IMR-90 (cell line): Measurements from ENCODE around the gene PLBD2. TPM values are rescaled to one million over a fixed set of nuclear protein-coding genes. Genes with fewer than 3 reads are reported as not detected.

ENCODE experiments used
- ATAC-seq: fragments of 200-7000 bp; cut with Tn5 transposase; 2 replicates; pipeline ENCODE4 v1.9.1; 2020; ENCODE audit warnings: low read depth, mild to moderate bottlenecking, moderate library complexity
- BruUV-seq: library from RNA; stranded (reverse); fragments of 400-500 nt; replicated peaks from 2 replicates; lab custom pipeline; 2021; lab: Mats Ljungman, UMichigan
- CTCF ChIA-PET: fragments of 300-600 bp; formaldehyde crosslinking; extraction: SDS; loops from one replicate; lab custom pipeline; 2021; ENCODE audit warnings: antibody characterized with exemption; lab: Yijun Ruan, JAX
- POLR2A ChIA-PET: fragments of 300-600 bp; sonication (Branson Sonifier 250); formaldehyde crosslinking; loops from one replicate; lab custom pipeline; 2022; ENCODE audit warnings: antibody characterized with exemption; ENCODE audit not compliant: unreplicated experiment; lab: Charles Lee
- DNase-seq: peaks from one replicate; pipeline ENCODE4 v3.0.0; 2013
- H2AFZ ChIP-seq: replicated peaks from 2 replicates; pipeline ENCODE3; 2013; ENCODE audit warnings: low read length, mild to moderate bottlenecking; ENCODE audit not compliant: poor library complexity
- H2AK5ac ChIP-seq: 2 replicates; pipeline ENCODE4 v1.6.1; 2013; ENCODE audit warnings: low read depth, low read length, inconsistent platforms
- H2AK9ac ChIP-seq: replicated peaks from 2 replicates; pipeline ENCODE3; 2013; ENCODE audit warnings: mild to moderate bottlenecking, low read depth, low read length, moderate library complexity; ENCODE audit not compliant: poor library complexity
- H2BK120ac ChIP-seq: 2 replicates; pipeline ENCODE4 v1.6.1; 2013; ENCODE audit warnings: low read depth, low read length, inconsistent platforms
- H2BK15ac ChIP-seq: 3 replicates; pipeline ENCODE4 v1.6.1; 2013; ENCODE audit warnings: low read depth, low read length, inconsistent platforms
- H2BK20ac ChIP-seq: 2 replicates; pipeline ENCODE4 v1.6.1; 2013; ENCODE audit warnings: low read depth, mild to moderate bottlenecking, inconsistent platforms, low read length, moderate library complexity
- H2BK5ac ChIP-seq: 2 replicates; pipeline ENCODE4 v1.6.1; 2013; ENCODE audit warnings: mild to moderate bottlenecking, low read depth, low read length, inconsistent platforms; ENCODE audit not compliant: poor library complexity, severe bottlenecking
- H3K14ac ChIP-seq: replicated peaks from 2 replicates; pipeline ENCODE4 v1.6.1; 2013; ENCODE audit warnings: low read depth, low read length, inconsistent platforms
- H3K18ac ChIP-seq: 2 replicates; pipeline ENCODE4 v1.6.1; 2013; ENCODE audit warnings: low read depth, low read length, control low read depth
- H3K23ac ChIP-seq: 2 replicates; pipeline ENCODE4 v1.6.1; 2013; ENCODE audit warnings: low read depth, low read length, inconsistent platforms
- H3K27ac ChIP-seq: 2 replicates; pipeline ENCODE4 v1.5.1; 2013; ENCODE audit warnings: mild to moderate bottlenecking, control low read depth, low read length; ENCODE audit not compliant: insufficient read depth
- H3K27me3 ChIP-seq: 2 replicates; pipeline ENCODE4 v1.6.1; 2013; ENCODE audit warnings: low read length; ENCODE audit not compliant: control insufficient read depth, insufficient read depth
- H3K36me3 ChIP-seq: 2 replicates; pipeline ENCODE4 v1.6.1; 2013; ENCODE audit warnings: low read length, mixed read lengths; ENCODE audit not compliant: control insufficient read depth, insufficient read depth
- H3K4ac ChIP-seq: 2 replicates; pipeline ENCODE4 v1.6.1; 2013; ENCODE audit warnings: low read depth, low read length, inconsistent platforms
- H3K4me1 ChIP-seq: 2 replicates; pipeline ENCODE4 v1.6.1; 2013; ENCODE audit warnings: low read length, mixed read lengths; ENCODE audit not compliant: control insufficient read depth, insufficient read depth
- H3K4me2 ChIP-seq: 2 replicates; pipeline ENCODE4 v1.6.1; 2013; ENCODE audit warnings: low read depth, mild to moderate bottlenecking, control low read depth, low read length, moderate library complexity
- H3K4me3 ChIP-seq: 2 replicates; pipeline ENCODE4 v1.5.1; 2013; ENCODE audit warnings: low read depth, mild to moderate bottlenecking, control low read depth, low read length, moderate library complexity; ENCODE audit not compliant: insufficient read depth
- H3K56ac ChIP-seq: 2 replicates; pipeline ENCODE4 v1.6.1; 2013; ENCODE audit warnings: low read length, inconsistent platforms; ENCODE audit not compliant: insufficient read depth; ENCODE audit errors: extremely low read depth
- H3K79me1 ChIP-seq, 2 experiments: 2 replicates each; pipeline ENCODE4 v1.6.1; 2013; ENCODE audit warnings: low read length in 2 of 2, inconsistent platforms in 1 of 2, low read depth in 1 of 2
- H3K9ac ChIP-seq: 2 replicates; pipeline ENCODE4 v1.6.1; 2013; ENCODE audit warnings: low read depth, low read length, control low read depth
- H3K9me1 ChIP-seq: 2 replicates; pipeline ENCODE4 v1.6.1; 2013; ENCODE audit warnings: low read length, inconsistent platforms; ENCODE audit not compliant: insufficient read depth
- H3K9me3 ChIP-seq: 2 replicates; pipeline ENCODE4 v1.6.1; 2013; ENCODE audit warnings: low read length; ENCODE audit not compliant: control insufficient read depth, insufficient read depth
- H4K20me1 ChIP-seq: 2 replicates; pipeline ENCODE4 v1.6.1; 2013; ENCODE audit warnings: low read length, inconsistent platforms; ENCODE audit not compliant: insufficient read depth
- H4K5ac ChIP-seq: 2 replicates; pipeline ENCODE4 v1.6.1; 2013; ENCODE audit warnings: mild to moderate bottlenecking, low read depth, low read length, control low read depth
- H4K8ac ChIP-seq, 2 experiments: 2 replicates each; pipeline ENCODE4 v1.6.1; 2013; ENCODE audit warnings: low read depth in 2 of 2, low read length in 2 of 2, control low read depth in 1 of 2, inconsistent platforms in 1 of 2
- H4K91ac ChIP-seq: 2 replicates; pipeline ENCODE4 v1.6.1; 2013; ENCODE audit warnings: low read depth, low read length, inconsistent platforms; ENCODE audit not compliant: insufficient read depth
- BHLHE40 ChIP-seq: fragments of 150-350 bp; IDR thresholded peaks from 2 replicates; pipeline ENCODE4 v1.6.1; 2016; ENCODE audit warnings: mild to moderate bottlenecking, low read depth, low read length
- CHD1 ChIP-seq: IDR thresholded peaks from 2 replicates; pipeline ENCODE4 v1.6.1; 2012; ENCODE audit warnings: low read depth, low read length, improper control_type of control experiment
- FOS ChIP-seq: fragments of 150-350 bp; IDR thresholded peaks from 2 replicates; pipeline ENCODE4 v1.6.1; 2016; ENCODE audit warnings: low read depth, low read length
- MAFK ChIP-seq: IDR thresholded peaks from 2 replicates; pipeline ENCODE4 v1.6.1; 2012; ENCODE audit warnings: low read depth, low read length, improper control_type of control experiment
- MAZ ChIP-seq: IDR thresholded peaks from 2 replicates; pipeline ENCODE4 v1.6.1; 2012; ENCODE audit warnings: low read depth, mild to moderate bottlenecking, low read length, improper control_type of control experiment, moderate library complexity, borderline replicate concordance
- MXI1 ChIP-seq: IDR thresholded peaks from 2 replicates; pipeline ENCODE4 v1.6.1; 2012; ENCODE audit warnings: low read depth, mild to moderate bottlenecking, low read length, moderate library complexity, borderline replicate concordance
- NFE2L2 ChIP-seq: fragments of 150-350 bp; IDR thresholded peaks from 2 replicates; pipeline ENCODE4 v1.6.1; 2016; ENCODE audit warnings: low read depth, mild to moderate bottlenecking, low read length
- POLR2A ChIP-seq: IDR thresholded peaks from 2 replicates; pipeline ENCODE4 v1.6.1; 2012; ENCODE audit warnings: mild to moderate bottlenecking, low read depth, low read length
- RCOR1 ChIP-seq: IDR thresholded peaks from 2 replicates; pipeline ENCODE4 v1.6.1; 2012; ENCODE audit warnings: mild to moderate bottlenecking, low read length, improper control_type of control experiment; ENCODE audit not compliant: insufficient replicate concordance
- RFX5 ChIP-seq: IDR thresholded peaks from 2 replicates; pipeline ENCODE4 v1.8.0; 2012; ENCODE audit warnings: low read depth, mild to moderate bottlenecking, low read length, moderate library complexity
- SMC3 ChIP-seq: fragments of 150-350 bp; IDR thresholded peaks from 2 replicates; pipeline ENCODE4 v1.6.1; 2016; ENCODE audit warnings: low read depth, mild to moderate bottlenecking, antibody characterized with exemption, low read length, moderate library complexity
- WGBS, 2 experiments: methylation state at CpG; one replicate each; pipeline versions ENCODE4 v1.1.5 to v1.1.7; 2013; ENCODE audit warnings: missing lambda C conversion rate in 2 of 2; ENCODE audit not compliant: insufficient read length in 1 of 2; ENCODE audit errors: extremely low coverage in 2 of 2; 5-methylcytosine and 5-hydroxymethylcytosine counted together
- dilution Hi-C: fragments of 300-500 bp; cut with HindIII; formaldehyde crosslinking; loops from one replicate; pipeline ENCODE4 v1.14.3; 2018; ENCODE audit warnings: low sequenced_read_pairs; ENCODE audit not compliant: unreplicated experiment
- in situ Hi-C: fragments of 300-500 bp; cut with MboI; formaldehyde crosslinking; loops from 3 replicates; pipeline ENCODE4 v1.14.3; 2019; ENCODE audit warnings: low sequenced_read_pairs, inconsistent platforms, mixed read lengths
- intact Hi-C: fragments of 100-400 bp; cut with micrococcal nuclease; formaldehyde crosslinking; loops from 2 replicates; pipeline ENCODE4 v1.10.0; 2022
- polyA plus RNA-seq, 3 experiments: library from polyadenylated mRNA; depleted of rRNA; stranded (reverse); fragments of >200 nt; gene quantifications; 2 replicates each; pipeline ENCODE4 v1.2.3, GENCODE V29; 2012; ENCODE audit warnings: low replicate concordance in 1 of 3
- total RNA-seq: library from RNA; depleted of rRNA; stranded (reverse); fragments of >200 nt; gene quantifications from 2 replicates; pipeline ENCODE4 v1.2.3, GENCODE V29; 2012
- TF ChIP-seq, protein P1 (sequence below): fragments of 150-350 bp; IDR thresholded peaks from 2 replicates; pipeline ENCODE4 v1.6.1; 2016; ENCODE audit warnings: low read depth, mild to moderate bottlenecking, low read length, moderate library complexity, borderline replicate concordance
- TF ChIP-seq, protein P2 (sequence below): conservative IDR thresholded peaks from 2 replicates; pipeline ENCODE4 v1.5.1; 2012; ENCODE audit warnings: mild to moderate bottlenecking, low read depth, low read length, improper control_type of control experiment

The PLBD2 gene
- total and polyA plus RNA-seq, 2 of the 4 experiments (the other 2 are of a cell fraction) = 7.3 to 44.5 TPM

DNA sequence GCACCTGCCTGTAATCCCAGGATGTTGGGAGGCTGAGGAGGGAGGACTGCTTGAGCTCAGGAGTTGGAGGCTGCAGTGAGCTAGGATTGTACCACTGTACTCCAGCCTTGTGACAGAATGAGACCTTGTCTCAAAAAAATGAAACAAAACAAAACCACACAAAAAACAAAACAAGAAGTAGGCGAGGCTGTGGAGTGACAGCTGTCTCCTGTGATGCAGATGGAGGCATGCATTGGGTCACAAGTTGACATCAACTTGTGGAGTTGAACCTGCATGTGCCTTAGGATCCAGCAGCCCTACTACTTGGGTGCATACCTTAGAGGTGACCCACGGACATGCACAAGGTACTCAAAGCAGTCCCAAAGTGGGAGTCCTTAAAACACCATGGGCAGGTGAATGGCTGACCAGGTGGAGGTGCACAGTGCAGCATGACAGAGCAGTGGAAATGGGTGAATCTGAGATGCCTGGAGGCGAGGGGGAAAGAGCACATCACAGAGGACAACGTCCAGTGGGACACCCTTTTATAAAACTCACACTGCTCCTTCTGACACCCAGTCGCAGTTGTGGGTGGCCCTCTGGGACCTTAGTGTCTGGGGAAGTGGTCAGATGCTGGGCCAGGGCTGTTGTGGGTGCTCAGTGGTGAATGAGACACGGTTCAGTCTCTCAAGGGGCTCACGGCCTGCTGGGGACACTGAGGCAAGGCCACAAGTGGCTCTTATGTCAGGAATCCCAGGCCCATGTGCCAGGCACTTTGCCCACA lies 12.7 kb downstream of the PLBD2 start (continued):
- no peak for TF ChIP-seq MAZ

DNA sequence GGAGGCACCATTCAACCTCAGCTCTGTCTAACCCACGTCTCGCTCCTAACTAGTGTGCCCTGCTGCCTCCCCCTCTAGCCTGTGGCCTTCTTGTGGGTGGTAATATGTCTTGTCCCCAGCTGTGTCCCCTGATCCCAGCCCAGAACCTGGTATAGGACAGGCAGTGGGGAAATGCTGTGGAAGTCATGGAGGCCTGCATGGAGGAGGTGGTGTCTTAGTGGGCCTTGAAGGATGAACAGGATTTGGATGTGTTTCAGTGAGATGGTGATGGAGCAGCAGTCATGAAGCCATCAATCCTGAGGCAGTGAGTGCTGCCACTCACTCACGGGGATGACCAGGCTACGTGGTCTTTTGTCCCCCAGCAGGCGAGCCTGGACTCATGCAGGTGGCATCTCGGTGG lies 13.4 kb downstream of the PLBD2 start:
- no peaks in the 10 kb centered on the region; the same call in 1 of the 2 replicates for H3K4me1 ChIP-seq
- H3K9me3 ChIP-seq = no peaks in the 10 kb centered on the region
- no TSS peak for BruUV-seq
- POLR2A ChIA-PET = no interaction called here
- H2AK9ac ChIP-seq = no peak overlapping the region
- no peak overlapping the region for H2BK120ac ChIP-seq
- H2BK20ac ChIP-seq = no peak overlapping the region
- peaks cover 20% of the 10 kb centered on the region for H3K36me3 ChIP-seq
- no peak overlapping the region for H4K8ac ChIP-seq
- H3K4ac ChIP-seq = no peak overlapping the region
- WGBS, 2 experiments = 96% methylated on average over 4 of the region's 6 CpGs; no CpG with 5 or more reads in 1 of the 2 experiments
- dilution Hi-C loops (no loop called here), in situ Hi-C loops (no loop called here), intact Hi-C loops (no loop called here)
- ATAC-seq (no peak), DNase-seq (no peak)
- H3K27me3 ChIP-seq = no peaks in the 10 kb centered on the region
- peaks cover 23% of the 10 kb centered on the region for H3K9me1 ChIP-seq
- H3K4me2 ChIP-seq = no peak overlapping the region
- no peak overlapping the region for H4K91ac ChIP-seq
- no peak overlapping the region for H3K14ac ChIP-seq
- no peak overlapping the region for H3K9ac ChIP-seq
- peaks cover 0 to 15% of the 10 kb centered on the region in 2 experiments; a peak in 2 of 4 replicates for H3K79me1 ChIP-seq
- H2AK5ac ChIP-seq = no peak overlapping the region
- no peak overlapping the region for H2BK5ac ChIP-seq
- peaks cover 5% of the 10 kb centered on the region; the same call in 1 of the 2 replicates for H4K20me1 ChIP-seq
- H4K5ac ChIP-seq = no peak overlapping the region
- H2AFZ ChIP-seq = no peak overlapping the region
- CTCF ChIA-PET = no interaction called here
- no peak overlapping the region for H2BK15ac ChIP-seq
- H3K56ac ChIP-seq = no peak overlapping the region
- H3K27ac ChIP-seq = no peak overlapping the region
- no peak overlapping the region for H3K23ac ChIP-seq
- no peak overlapping the region for H3K4me3 ChIP-seq
- TF ChIP-seq BHLHE40 = no peak
- no peak for TF ChIP-seq FOS
- no peak for TF ChIP-seq NFE2L2
- TF ChIP-seq SMC3 = no peak
- no peak for TF ChIP-seq MAFK
- TF ChIP-seq MXI1 = no peak
- TF ChIP-seq MAZ = no peak
- no peak for TF ChIP-seq POLR2A
- no peak for TF ChIP-seq RCOR1
- TF ChIP-seq CHD1 = no peak
- TF ChIP-seq RFX5 = no peak
- TF ChIP-seq, protein P1, sequence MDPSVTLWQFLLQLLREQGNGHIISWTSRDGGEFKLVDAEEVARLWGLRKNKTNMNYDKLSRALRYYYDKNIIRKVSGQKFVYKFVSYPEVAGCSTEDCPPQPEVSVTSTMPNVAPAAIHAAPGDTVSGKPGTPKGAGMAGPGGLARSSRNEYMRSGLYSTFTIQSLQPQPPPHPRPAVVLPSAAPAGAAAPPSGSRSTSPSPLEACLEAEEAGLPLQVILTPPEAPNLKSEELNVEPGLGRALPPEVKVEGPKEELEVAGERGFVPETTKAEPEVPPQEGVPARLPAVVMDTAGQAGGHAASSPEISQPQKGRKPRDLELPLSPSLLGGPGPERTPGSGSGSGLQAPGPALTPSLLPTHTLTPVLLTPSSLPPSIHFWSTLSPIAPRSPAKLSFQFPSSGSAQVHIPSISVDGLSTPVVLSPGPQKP = no peak
- TF ChIP-seq, protein P2, sequence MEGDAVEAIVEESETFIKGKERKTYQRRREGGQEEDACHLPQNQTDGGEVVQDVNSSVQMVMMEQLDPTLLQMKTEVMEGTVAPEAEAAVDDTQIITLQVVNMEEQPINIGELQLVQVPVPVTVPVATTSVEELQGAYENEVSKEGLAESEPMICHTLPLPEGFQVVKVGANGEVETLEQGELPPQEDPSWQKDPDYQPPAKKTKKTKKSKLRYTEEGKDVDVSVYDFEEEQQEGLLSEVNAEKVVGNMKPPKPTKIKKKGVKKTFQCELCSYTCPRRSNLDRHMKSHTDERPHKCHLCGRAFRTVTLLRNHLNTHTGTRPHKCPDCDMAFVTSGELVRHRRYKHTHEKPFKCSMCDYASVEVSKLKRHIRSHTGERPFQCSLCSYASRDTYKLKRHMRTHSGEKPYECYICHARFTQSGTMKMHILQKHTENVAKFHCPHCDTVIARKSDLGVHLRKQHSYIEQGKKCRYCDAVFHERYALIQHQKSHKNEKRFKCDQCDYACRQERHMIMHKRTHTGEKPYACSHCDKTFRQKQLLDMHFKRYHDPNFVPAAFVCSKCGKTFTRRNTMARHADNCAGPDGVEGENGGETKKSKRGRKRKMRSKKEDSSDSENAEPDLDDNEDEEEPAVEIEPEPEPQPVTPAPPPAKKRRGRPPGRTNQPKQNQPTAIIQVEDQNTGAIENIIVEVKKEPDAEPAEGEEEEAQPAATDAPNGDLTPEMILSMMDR = no peak
- H3K18ac ChIP-seq = no peak overlapping the region
